Measurements from ENCODE around the gene CCDC102A. TPM values are rescaled to one million over a fixed set of nuclear protein-coding genes. Genes with fewer than 3 reads are reported as not detected.
"Not testable (repeated sequence)": the region's sequence is repeated elsewhere in the genome, so short reads cannot be mapped to it uniquely, and the experiment has no call there.

The CCDC102A gene
- polyA plus RNA-seq, 2 of the 4 experiments (the other 2 are of a cell fraction), result 8.0 to 8.3 TPM

DNA sequence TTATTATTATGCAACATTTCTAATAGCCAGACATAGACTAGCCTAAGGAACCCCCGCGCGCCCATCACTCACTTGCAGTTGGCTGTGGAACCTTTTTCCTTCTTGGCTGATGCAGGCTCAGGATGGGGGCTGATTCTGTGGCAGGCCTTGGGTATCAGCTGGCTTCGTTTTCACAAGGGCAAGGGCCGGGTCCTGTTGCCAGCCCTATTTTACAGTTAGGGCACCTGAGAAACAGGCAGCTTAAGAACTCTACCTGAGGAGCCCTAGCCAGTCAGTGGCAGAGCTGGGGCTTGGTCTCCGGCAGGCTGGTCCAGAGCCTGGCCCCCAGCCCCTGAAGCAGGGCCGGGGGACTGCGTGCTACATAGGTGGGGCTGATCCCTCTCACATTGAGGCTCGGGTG, 34.7 kb upstream of the CCDC102A start:
- no peak overlapping the region for H3K4me2 ChIP-seq
- WGBS (ENCODE audit: missing lambda C conversion rate), result 76% methylated on average over 9 of the region's 9 CpGs
- ATAC-seq, result no peak
- CTCF ChIA-PET, result interaction anchor here (0.5 to 35.2 kb wide), 5 partner anchors 20 to 864 kb away, joined by 3 to 785 read pairs (median 4); no protein-coding TSS in a partner anchor
- H3K27ac ChIP-seq, result no peak overlapping the region
- POLR2A ChIA-PET, result no interaction called here
- DNase-seq (ENCODE audit: low read depth in 1 of 2, low spot score in 1 of 2), result no peak
- H3K9me3 ChIP-seq, result no peaks in the 10 kb centered on the region
- H3K4me1 ChIP-seq, result no peaks in the 10 kb centered on the region
- no peak for TF ChIP-seq EHF (CRISPR knock-in tag; IDR thresholded peaks at IDR 0.05)
- no peak for TF ChIP-seq KDM5A (IDR thresholded peaks at IDR 0.05)
- no peak for TF ChIP-seq MAFK (IDR thresholded peaks at IDR 0.05; ENCODE audit: partially characterized antibody)
- no peak for TF ChIP-seq RARB (CRISPR knock-in tag; IDR thresholded peaks at IDR 0.05)
- no peak for TF ChIP-seq ZC3H11A (IDR thresholded peaks at IDR 0.05)
- TF ChIP-seq NPAS2 (CRISPR knock-in tag; IDR thresholded peaks at IDR 0.05; ENCODE audit: borderline replicate concordance), result no peak
- TF ChIP-seq POLR2AphosphoS2 (conservative IDR thresholded peaks at IDR 0.05; ENCODE audit: low read length), result no peak
- TF ChIP-seq, protein P1, sequence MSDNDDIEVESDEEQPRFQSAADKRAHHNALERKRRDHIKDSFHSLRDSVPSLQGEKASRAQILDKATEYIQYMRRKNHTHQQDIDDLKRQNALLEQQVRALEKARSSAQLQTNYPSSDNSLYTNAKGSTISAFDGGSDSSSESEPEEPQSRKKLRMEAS (IDR thresholded peaks at IDR 0.05), result no peak
- TF ChIP-seq CHD4 (IDR thresholded peaks at IDR 0.05; ENCODE audit: borderline replicate concordance), result no peak
- no peak for TF ChIP-seq PHF8 (IDR thresholded peaks at IDR 0.05; ENCODE audit: borderline replicate concordance, low read depth)
- TF ChIP-seq, protein P2, sequence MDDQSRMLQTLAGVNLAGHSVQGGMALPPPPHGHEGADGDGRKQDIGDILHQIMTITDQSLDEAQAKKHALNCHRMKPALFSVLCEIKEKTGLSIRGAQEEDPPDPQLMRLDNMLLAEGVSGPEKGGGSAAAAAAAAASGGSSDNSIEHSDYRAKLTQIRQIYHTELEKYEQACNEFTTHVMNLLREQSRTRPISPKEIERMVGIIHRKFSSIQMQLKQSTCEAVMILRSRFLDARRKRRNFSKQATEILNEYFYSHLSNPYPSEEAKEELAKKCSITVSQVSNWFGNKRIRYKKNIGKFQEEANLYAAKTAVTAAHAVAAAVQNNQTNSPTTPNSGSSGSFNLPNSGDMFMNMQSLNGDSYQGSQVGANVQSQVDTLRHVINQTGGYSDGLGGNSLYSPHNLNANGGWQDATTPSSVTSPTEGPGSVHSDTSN (IDR thresholded peaks at IDR 0.05), result no peak
- TF ChIP-seq NR3C1 (IDR thresholded peaks at IDR 0.05), result no peak
- H3K4me3 ChIP-seq, result no peak overlapping the region
- FAIRE-seq, result no peak

DNA sequence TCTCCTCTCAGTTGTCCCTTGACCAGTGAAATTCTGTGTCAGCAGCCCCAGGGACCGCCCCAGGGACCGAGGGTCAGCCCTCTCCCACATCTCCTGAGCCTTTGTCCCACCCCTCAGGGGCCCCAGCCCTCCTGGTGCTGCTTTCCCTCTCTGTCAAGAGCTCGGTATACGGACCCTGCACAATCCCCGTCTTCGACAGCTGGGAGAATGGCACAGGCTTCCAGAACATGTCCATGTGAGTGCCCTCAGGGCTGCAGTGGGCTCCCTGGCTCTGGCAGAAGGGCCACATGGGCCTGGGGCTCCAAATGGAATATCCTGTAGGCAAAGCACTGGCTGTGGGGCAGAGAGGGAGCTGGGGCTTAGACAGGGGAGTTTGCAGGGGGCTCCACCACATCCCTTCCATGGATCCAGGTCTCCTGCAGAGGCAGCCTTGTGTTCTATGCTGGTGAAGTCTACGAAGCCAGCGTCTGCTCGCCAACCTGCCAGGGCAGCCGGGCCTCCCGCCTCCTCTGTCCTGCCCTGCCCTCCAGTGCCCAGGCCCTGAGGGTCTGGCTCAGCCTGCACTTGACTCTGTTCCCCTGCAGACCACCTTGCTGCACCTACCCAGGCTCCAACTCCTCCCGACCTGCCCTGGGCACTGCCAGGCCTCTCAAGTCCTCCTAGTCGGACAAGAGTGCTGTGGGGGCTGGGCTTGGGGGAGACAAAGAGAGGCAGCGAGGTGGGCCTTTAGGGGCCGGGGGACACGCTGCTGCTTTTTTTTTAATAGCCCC, 34.1 kb upstream of the CCDC102A start:
- Histone ChIP-seq H3K4me1 (no peaks in the 10 kb centered on the region), H3K4me3 (no peak overlapping the region), H3K4me2 (no peak overlapping the region), H3K9me3 (no peaks in the 10 kb centered on the region), H3K27ac (no peak overlapping the region)
- ChIA-PET POLR2A (no interaction called here), CTCF (interaction anchor here (1.4 to 35.2 kb wide), 2 partner anchors 20 to 82 kb away, joined by 4 to 785 read pairs; no protein-coding TSS in a partner anchor)
- 69% methylated on average over 16 of the region's 16 CpGs for WGBS (ENCODE audit: missing lambda C conversion rate)
- ATAC-seq (no peak), FAIRE-seq (no peak), DNase-seq (ENCODE audit: low read depth in 1 of 2, low spot score in 1 of 2) (no peak)
- TF ChIP-seq, protein P2 (IDR thresholded peaks at IDR 0.05), result no peak
- no peak for TF ChIP-seq POLR2A (IDR thresholded peaks at IDR 0.05; ENCODE audit: low read length)
- no peak for TF ChIP-seq BHLHE40 (IDR thresholded peaks at IDR 0.05; ENCODE audit: low read depth, low read length)
- TF ChIP-seq HOXB13 (CRISPR knock-in tag; IDR thresholded peaks at IDR 0.05; ENCODE audit: low read depth), result no peak
- TF ChIP-seq TFCP2L1 (CRISPR knock-in tag; IDR thresholded peaks at IDR 0.05), result no peak
- TF ChIP-seq NR3C1 (IDR thresholded peaks at IDR 0.05), result no peak
- TF ChIP-seq POLR2AphosphoS2 (conservative IDR thresholded peaks at IDR 0.05; ENCODE audit: low read length), result no peak

DNA sequence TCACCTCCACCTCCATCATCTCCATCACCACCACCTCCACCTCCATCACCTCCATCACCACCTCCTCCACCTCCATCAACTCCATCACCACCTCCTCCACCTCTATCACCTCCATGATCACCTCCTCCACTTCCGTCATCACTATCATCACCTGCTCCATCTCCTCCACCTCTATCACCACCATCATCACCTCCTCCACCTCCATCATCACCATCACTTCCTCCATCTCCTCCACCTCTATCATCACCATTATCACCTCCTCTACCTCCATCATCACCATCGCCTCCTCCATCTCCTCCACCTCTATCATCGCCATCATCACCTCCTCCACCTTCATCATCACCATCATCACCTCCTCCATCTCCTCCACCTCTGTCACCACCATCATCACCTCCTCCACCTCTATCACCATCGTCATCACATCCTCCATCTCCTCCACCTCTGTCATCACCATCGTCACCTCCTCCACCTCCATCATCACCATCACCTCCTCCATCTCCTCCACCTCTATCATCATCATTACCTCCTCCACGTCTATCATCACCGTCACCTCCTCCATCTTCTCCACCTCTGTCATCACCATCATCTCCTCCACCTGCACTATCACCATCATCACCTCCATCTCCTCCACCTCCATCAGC, 33.1 kb upstream of the CCDC102A start:
- no peak for DNase-seq (ENCODE audit: low read depth in 1 of 2, low spot score in 1 of 2)
- no peak overlapping the region for H3K4me3 ChIP-seq
- ChIA-PET CTCF (interaction anchor here (1.4 kb wide), 1 partner anchor 21 kb away, joined by 4 read pairs; no protein-coding TSS in a partner anchor), POLR2A (no interaction called here)
- no peak overlapping the region for H3K27ac ChIP-seq
- H3K9me3 ChIP-seq, result no peaks in the 10 kb centered on the region
- H3K4me1 ChIP-seq, result 0 out of 3 replicates have a peak, but pooled peaks cover 5% of the 10 kb centered on the region
- no peak overlapping the region for H3K4me2 ChIP-seq
- no peak for TF ChIP-seq RNF2 (IDR thresholded peaks at IDR 0.05; ENCODE audit: borderline replicate concordance, low read depth)
- TF ChIP-seq, protein P3, sequence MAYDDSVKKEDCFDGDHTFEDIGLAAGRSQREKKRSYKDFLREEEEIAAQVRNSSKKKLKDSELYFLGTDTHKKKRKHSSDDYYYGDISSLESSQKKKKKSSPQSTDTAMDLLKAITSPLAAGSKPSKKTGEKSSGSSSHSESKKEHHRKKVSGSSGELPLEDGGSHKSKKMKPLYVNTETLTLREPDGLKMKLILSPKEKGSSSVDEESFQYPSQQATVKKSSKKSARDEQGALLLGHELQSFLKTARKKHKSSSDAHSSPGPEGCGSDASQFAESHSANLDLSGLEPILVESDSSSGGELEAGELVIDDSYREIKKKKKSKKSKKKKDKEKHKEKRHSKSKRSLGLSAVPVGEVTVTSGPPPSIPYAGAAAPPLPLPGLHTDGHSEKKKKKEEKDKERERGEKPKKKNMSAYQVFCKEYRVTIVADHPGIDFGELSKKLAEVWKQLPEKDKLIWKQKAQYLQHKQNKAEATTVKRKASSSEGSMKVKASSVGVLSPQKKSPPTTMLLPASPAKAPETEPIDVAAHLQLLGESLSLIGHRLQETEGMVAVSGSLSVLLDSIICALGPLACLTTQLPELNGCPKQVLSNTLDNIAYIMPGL (CRISPR knock-in tag; IDR thresholded peaks at IDR 0.05; ENCODE audit: borderline replicate concordance), result no peak
- TF ChIP-seq ZSCAN20 (CRISPR knock-in tag; IDR thresholded peaks at IDR 0.05), result no peak
- TF ChIP-seq FOSB (CRISPR knock-in tag; IDR thresholded peaks at IDR 0.05), result no peak
- no peak for TF ChIP-seq HOXB13 (CRISPR knock-in tag; IDR thresholded peaks at IDR 0.05; ENCODE audit: low read depth)
- TF ChIP-seq POLR2A (IDR thresholded peaks at IDR 0.05; ENCODE audit: low read length), result no peak
- TF ChIP-seq HOXA7 (CRISPR knock-in tag; IDR thresholded peaks at IDR 0.05), result no peak
- no peak for TF ChIP-seq RARB (CRISPR knock-in tag; IDR thresholded peaks at IDR 0.05)
- no peak for TF ChIP-seq CBX8 (IDR thresholded peaks at IDR 0.05)
- TF ChIP-seq, protein P4, sequence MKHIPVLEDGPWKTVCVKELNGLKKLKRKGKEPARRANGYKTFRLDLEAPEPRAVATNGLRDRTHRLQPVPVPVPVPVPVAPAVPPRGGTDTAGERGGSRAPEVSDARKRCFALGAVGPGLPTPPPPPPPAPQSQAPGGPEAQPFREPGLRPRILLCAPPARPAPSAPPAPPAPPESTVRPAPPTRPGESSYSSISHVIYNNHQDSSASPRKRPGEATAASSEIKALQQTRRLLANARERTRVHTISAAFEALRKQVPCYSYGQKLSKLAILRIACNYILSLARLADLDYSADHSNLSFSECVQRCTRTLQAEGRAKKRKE (CRISPR knock-in tag; IDR thresholded peaks at IDR 0.05; ENCODE audit: low read depth), result no peak
- TF ChIP-seq TP53 (CRISPR knock-in tag; IDR thresholded peaks at IDR 0.05), result no peak
- TF ChIP-seq KDM5A (IDR thresholded peaks at IDR 0.05), result no peak
- TF ChIP-seq FOSL2 (IDR thresholded peaks at IDR 0.05), result no peak
- no peak for TF ChIP-seq FOSL2 (CRISPR knock-in tag; IDR thresholded peaks at IDR 0.05)
- no peak for FAIRE-seq
- ATAC-seq, result no peak
- 86% methylated on average over 7 of the region's 7 CpGs for WGBS (ENCODE audit: missing lambda C conversion rate)

DNA sequence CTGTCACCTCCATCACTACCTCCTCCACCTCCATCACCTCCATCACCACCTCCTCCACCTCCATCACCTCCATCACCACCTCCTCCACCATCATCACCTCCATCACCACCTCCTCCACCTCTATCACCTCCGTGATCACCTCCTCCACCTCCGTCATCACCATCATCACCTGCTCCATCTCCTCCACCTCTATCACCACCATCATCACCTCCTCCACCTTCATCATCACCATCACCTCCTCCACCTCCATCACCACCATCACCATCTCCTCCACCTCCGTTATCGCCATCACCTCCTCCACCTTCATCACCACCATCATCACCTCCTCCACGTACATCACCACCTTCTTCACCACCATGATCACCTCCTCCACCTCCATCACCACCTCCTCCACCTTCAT, 32.4 kb upstream of the CCDC102A start:
- WGBS (ENCODE audit: missing lambda C conversion rate), result 82% methylated on average over 5 of the region's 5 CpGs
- H3K4me3 ChIP-seq; H3K9me3 ChIP-seq; H3K4me2 ChIP-seq; ATAC-seq; CTCF ChIA-PET; H3K27ac ChIP-seq; H3K4me1 ChIP-seq; POLR2A ChIA-PET; FAIRE-seq; DNase-seq (ENCODE audit: low read depth in 1 of 2, low spot score in 1 of 2): not testable (repeated sequence)

All from A549 (cell line).